NB4 (cell line): Measurements from ENCODE around the gene UBE2I.

Experiments
- DNase-seq: peaks from one replicate; pipeline ENCODE4 v3.0.0; 2010; ENCODE audit warnings: low read depth
- H3K4me3 ChIP-seq: one replicate; pipeline ENCODE4 v1.5.1; 2011; ENCODE audit warnings: mild to moderate bottlenecking, low read depth, low read length, moderate library complexity
- MYC ChIP-seq: IDR thresholded peaks from 2 replicates; pipeline ENCODE4 v1.6.1; 2011; ENCODE audit warnings: low read depth, low read length
- POLR2A ChIP-seq: IDR thresholded peaks from 2 replicates; pipeline ENCODE4 v1.6.1; 2011; ENCODE audit warnings: mild to moderate bottlenecking; ENCODE audit not compliant: insufficient read length; ENCODE audit errors: extremely low read depth
- TF ChIP-seq, protein P1 (sequence below): IDR thresholded peaks from 2 replicates; pipeline ENCODE4 v1.6.1; 2011; ENCODE audit warnings: low read depth, low read length
- TF ChIP-seq, protein P2 (sequence below): IDR thresholded peaks from one replicate; pipeline ENCODE4 v1.5.1; 2012; ENCODE audit warnings: low read depth, low read length

Gene UBE2I

DNA sequence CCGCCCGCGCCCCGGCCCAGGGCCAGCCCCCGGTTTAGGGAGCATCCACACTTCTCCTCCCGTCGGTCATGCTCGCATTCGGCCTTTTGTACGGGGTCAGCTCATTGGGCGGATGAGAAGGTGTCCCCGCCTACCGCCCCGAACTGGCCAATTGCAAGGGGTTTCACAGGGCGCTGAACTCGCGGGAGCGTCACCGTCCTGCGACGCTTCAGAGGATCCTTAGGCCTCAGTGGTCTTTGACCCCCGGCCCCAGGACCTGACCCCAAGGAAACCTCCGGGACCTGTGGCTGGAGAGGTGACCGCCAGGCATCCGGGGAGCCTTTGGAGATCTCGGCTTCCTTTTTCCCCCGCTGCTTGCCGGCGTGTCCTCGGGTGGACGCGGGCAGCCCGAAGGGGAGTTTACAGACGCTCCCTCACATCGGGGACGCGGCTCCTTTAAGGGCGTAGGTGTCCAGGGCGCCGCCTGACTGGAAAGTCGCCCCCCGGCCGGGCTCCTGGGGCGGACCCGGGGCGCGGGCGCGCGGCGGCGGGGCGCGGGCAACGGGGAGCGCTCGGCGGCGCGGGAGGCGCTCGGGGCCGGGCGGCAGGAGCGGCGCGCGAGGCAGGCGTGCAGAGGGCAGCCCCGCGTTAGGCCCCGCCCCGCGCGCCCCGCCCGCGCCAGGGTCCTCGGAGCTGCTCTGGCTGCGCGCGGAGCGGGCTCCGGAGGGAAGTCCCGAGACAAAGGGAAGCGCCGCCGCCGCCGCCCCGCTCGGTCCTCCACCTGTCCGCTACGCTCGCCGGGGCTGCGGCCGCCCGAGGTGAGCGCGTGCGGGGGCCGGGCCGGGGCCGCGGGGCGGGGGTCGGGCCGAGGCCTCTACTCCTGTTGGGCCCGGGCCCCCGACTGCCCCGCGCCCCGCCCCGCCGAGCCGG is at the start of gene UBE2I:
UBE2I (plus strand) TSS at position 660 of the 909 bp plus-strand sequence. CDS start 4,395 bp downstream, outside the sequence.
- H3K4me3 ChIP-seq: peak within 1 kb of the TSS; percentile 97
- peak; percentile 94 for DNase-seq
- TF ChIP-seq MYC (no peak; the same call in 1 of the 2 replicates), POLR2A (peak; percentile 33)
- TF ChIP-seq, protein P1, sequence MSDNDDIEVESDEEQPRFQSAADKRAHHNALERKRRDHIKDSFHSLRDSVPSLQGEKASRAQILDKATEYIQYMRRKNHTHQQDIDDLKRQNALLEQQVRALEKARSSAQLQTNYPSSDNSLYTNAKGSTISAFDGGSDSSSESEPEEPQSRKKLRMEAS: no peak; the same call in 1 of the 2 replicates

DNA sequence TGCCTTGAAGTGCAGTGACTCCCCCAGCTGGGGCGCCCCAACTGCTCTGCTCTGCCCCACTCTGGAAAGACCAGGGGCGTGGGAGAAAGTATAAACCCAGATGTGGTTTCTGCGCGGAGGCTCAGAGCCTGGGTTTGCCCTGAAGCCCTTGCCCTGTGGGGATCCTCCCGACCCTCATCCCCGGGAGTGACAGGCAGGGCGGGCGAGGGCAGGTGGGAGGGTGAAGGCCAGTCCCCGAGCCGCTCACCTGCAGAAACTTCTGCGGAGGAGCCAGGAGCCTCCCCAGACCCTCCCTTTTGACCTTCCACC is 49.7 kb upstream of the UBE2I start:
- DNase-seq: no peak
- H3K4me3 ChIP-seq: no peak overlapping the region
- TF ChIP-seq MYC (no peak), POLR2A (no peak)
- TF ChIP-seq, protein P2, sequence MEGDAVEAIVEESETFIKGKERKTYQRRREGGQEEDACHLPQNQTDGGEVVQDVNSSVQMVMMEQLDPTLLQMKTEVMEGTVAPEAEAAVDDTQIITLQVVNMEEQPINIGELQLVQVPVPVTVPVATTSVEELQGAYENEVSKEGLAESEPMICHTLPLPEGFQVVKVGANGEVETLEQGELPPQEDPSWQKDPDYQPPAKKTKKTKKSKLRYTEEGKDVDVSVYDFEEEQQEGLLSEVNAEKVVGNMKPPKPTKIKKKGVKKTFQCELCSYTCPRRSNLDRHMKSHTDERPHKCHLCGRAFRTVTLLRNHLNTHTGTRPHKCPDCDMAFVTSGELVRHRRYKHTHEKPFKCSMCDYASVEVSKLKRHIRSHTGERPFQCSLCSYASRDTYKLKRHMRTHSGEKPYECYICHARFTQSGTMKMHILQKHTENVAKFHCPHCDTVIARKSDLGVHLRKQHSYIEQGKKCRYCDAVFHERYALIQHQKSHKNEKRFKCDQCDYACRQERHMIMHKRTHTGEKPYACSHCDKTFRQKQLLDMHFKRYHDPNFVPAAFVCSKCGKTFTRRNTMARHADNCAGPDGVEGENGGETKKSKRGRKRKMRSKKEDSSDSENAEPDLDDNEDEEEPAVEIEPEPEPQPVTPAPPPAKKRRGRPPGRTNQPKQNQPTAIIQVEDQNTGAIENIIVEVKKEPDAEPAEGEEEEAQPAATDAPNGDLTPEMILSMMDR: no peak
- TF ChIP-seq, protein P1: no peak

DNA sequence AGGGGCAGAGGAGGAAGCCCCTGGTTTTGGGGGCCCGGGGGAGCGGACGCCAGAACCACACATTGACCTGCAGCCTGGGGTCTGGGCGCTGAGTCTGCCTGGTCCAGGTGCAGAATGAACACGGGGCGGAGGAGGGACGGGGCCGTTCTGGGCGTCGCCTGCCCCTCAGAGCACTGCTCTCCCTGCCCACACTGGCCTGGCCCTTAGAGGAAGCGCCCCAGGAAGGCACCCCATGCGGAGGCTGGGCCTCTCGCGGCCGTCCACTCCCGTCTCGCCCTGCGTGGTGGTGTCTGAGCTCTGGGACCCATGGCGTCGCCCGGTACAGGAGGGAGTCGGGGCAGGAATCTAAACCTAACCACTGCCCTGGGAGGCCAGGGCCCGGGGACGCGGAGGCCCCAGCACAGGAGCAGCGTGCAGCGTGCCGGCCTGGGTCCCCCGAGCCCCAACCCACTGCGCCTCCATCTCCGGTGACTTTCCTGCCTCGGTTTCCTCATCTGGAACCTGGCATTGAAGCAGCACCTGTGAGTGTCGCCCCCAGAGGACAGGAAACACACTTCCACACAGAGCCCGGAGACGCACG is 49.2 kb upstream of the UBE2I start:
- TF ChIP-seq MYC: no peak
- TF ChIP-seq, protein P1: no peak
- no peak overlapping the region for H3K4me3 ChIP-seq
- DNase-seq: no peak

DNA sequence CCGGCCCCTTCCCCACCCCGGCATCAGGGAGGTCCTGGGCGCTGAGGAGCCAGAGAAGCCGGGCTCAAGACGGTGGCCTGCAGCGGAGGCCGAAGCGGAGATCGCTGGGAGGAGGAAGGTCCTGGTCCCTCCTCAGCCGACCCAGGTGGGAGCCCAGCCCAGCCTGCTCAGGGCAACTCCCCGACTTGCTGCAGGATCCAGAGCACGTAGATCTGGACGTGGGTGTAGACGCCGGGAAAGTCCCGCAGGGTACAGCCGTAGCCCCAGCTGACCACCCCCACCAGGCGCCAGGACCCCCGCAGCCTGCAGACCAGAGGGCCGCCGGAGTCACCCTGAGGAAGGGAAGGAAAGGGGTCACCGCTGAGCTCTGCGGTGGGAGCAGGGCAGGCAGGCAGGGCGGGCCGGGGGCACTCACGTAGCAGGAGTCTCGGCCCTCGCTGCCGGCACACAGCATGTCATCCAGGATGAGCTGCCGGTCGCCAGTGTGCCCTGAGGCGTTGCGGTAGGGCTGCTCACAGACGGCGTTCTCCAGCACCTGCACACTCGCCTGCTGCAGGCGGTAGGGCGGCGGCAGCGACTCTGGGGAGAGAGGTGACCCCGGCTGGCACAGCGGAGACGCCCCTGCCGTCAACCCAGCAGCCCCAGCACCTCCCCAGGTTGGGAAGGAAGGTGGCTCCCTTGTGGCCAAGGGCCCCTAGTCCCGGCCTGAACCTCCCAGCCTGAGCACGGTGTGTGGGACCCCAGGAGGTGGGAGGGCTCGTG is 48.1 kb upstream of the UBE2I start:
- no peak overlapping the region for H3K4me3 ChIP-seq
- DNase-seq: no peak
- TF ChIP-seq, protein P2: no peak
- TF ChIP-seq, protein P1: no peak
- TF ChIP-seq POLR2A (no peak), MYC (no peak)

DNA sequence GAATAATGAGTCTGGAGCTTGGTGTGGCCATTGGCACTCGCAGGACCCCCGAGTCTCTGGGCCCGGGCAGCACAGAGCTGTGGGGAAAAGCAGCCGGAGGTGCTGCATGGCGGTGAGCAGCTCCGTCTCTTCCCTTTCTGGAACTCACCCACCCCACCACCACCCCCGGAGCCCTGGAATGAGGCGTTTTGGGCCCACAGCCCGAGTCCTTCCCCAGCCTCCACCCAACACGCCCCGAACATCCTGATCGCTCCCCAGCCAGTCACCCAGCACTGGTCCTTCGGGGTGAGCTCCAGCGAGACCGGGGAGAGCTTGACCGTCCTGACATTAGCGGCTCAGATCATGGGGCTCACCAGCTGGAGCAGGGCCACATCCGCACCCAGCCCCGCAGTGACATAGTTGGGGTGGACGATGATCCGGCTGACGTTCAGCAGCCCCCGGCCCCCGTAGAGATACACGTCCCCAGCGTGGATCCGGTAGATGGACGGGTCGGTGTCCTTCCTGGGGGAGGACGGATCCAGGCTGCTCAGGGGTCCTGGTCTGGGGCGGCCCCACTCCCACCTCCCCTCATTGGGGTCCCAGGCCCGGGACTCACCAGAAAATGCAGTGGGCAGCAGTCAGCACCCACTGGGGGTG is 47.1 kb upstream of the UBE2I start:
- TF ChIP-seq POLR2A (no peak), MYC (no peak)
- TF ChIP-seq, protein P2: no peak
- TF ChIP-seq, protein P1: no peak
- H3K4me3 ChIP-seq: no peak overlapping the region
- no peak for DNase-seq

DNA sequence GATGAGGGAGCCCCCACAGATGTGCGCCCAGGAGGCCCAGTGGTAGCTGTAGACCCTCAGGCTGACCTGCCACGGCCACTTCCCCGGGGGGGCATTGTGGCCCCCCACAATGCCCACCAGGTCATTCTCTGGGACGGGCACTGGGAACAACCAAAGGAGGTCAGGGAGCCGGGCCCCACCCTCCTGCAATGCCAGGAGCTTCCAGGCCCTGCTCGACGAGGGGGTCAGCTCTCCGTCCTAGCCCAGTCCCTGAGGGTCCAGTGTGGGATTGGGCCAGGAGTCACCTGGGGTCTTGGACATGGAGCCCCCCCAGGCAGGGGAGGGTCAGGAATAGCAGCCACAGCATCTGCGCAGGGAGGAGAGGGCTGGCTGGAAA is 46.6 kb upstream of the UBE2I start:
- TF ChIP-seq POLR2A (no peak), MYC (no peak)
- TF ChIP-seq, protein P2: no peak
- TF ChIP-seq, protein P1: no peak
- no peak overlapping the region for H3K4me3 ChIP-seq
- DNase-seq: no peak
